Measurements from ENCODE around the gene SCGB2A2.

The SCGB2A2 gene

GRCh38 chr11:62269654-62270278 lies at the start of gene SCGB2A2:
SCGB2A2 (plus strand) TSS chr11:62270158; CDS start chr11:62270217, 59 bp downstream.
- Histone ChIP-seq H3K9me3 (ENCODE audit: control insufficient read depth, insufficient read depth, low read depth, low read length) (no peaks in the 10 kb centered on the region), H3K27ac (ENCODE audit: extremely low read depth, low read depth, low read length) (no peak within 1 kb of the TSS), H3K4me3 (ENCODE audit: low read depth, low read length) (no peak within 1 kb of the TSS), H3K36me3 (ENCODE audit: control insufficient read depth in 2 of 2, insufficient read depth in 1 of 2, low read length in 2 of 2) (no peaks in the 10 kb centered on the region), H3K4me1 (ENCODE audit: control insufficient read depth, insufficient read depth, low read length) (no peaks in the 10 kb centered on the region)
- TF ChIP-seq TCF7L2 (IDR thresholded peaks at IDR 0.05; ENCODE audit: borderline replicate concordance, low read depth, low read length) (no peak), PRDM6 (tag by site-specific recombination; IDR thresholded peaks at IDR 0.05) (no peak), ZNF610 (tag by site-specific recombination; IDR thresholded peaks at IDR 0.05; ENCODE audit: borderline replicate concordance) (no peak), ZNF26 (tag by site-specific recombination; IDR thresholded peaks at IDR 0.05) (no peak), ZNF544 (tag by site-specific recombination; IDR thresholded peaks at IDR 0.05) (no peak), ZNF48 (tag by site-specific recombination; IDR thresholded peaks at IDR 0.05) (no peak), CTCF (tag by site-specific recombination; IDR thresholded peaks at IDR 0.05) (no peak), MZF1 (tag by site-specific recombination; IDR thresholded peaks at IDR 0.05; ENCODE audit: borderline replicate concordance) (no peak), PBX3 (CRISPR knock-in tag; IDR thresholded peaks at IDR 0.05) (no peak), ZNF521 (tag by site-specific recombination; IDR thresholded peaks at IDR 0.05) (no peak), TSHZ1 (tag by site-specific recombination; IDR thresholded peaks at IDR 0.05; ENCODE audit: borderline replicate concordance) (no peak), ZNF148 (tag by site-specific recombination; IDR thresholded peaks at IDR 0.05; ENCODE audit: borderline replicate concordance) (no peak), ZNF16 (tag by site-specific recombination; IDR thresholded peaks at IDR 0.05; ENCODE audit: low read depth) (no peak), ZBTB17 (tag by site-specific recombination; IDR thresholded peaks at IDR 0.05) (no peak), ZNF660 (tag by site-specific recombination; IDR thresholded peaks at IDR 0.05) (no peak), ZNF274 (IDR thresholded peaks at IDR 0.05; ENCODE audit: low read length) (no peak), ZNF274 (tag by site-specific recombination; IDR thresholded peaks at IDR 0.05; ENCODE audit: borderline replicate concordance) (no peak), ZSCAN16 (tag by site-specific recombination; IDR thresholded peaks at IDR 0.05) (no peak), KLF7 (tag by site-specific recombination; IDR thresholded peaks at IDR 0.05; ENCODE audit: borderline replicate concordance) (no peak)
- POLR2A ChIA-PET, result no interaction called here
- CTCF ChIA-PET, result interaction anchor here (1.2 kb wide), 1 partner anchor 21 kb away, joined by 3 read pairs; no protein-coding TSS in a partner anchor
